Brain microvascular endothelial cell (primary cell): ENCODE data around the gene LAMB4.

Experiments used
- DNase-seq: peaks from one replicate; pipeline ENCODE4 v3.0.0-alpha.2; 2020
- H3K27ac ChIP-seq: fragments of 250-450 bp; sonication (Bioruptor Pico); 2 replicates; pipeline ENCODE4 v1.5.1; 2020; ENCODE audit warnings: mild to moderate bottlenecking, moderate library complexity
- H3K27me3 ChIP-seq: fragments of 250-450 bp; sonication (Bioruptor Pico); replicated peaks from 2 replicates; pipeline ENCODE4 v1.5.1; 2020; ENCODE audit warnings: mild to moderate bottlenecking
- H3K36me3 ChIP-seq: fragments of 250-450 bp; sonication (Bioruptor Pico); replicated peaks from 2 replicates; pipeline ENCODE4 v1.5.1; 2020; ENCODE audit warnings: mild to moderate bottlenecking
- H3K4me3 ChIP-seq: 2 replicates; pipeline ENCODE4 v1.5.1; 2011; ENCODE audit warnings: low read depth, mild to moderate bottlenecking, control low read depth, low read length, moderate library complexity
- CTCF ChIP-seq: IDR thresholded peaks from 2 replicates; pipeline ENCODE4 v1.5.1; 2011; ENCODE audit warnings: low read depth, mild to moderate bottlenecking, moderate library complexity, low read length, control low read depth, inconsistent platforms; ENCODE audit errors: missing control alignments
- in situ Hi-C: cut with HindIII; loops from 2 replicates; pipeline ENCODE4 v1.10.0; 2017; ENCODE audit warnings: low sequenced_read_pairs, low pct_ligation_motif_present

LAMB4 gene

GRCh38 chr7:108003599-108003935, 126.6 kb downstream of the LAMB4 start:
- H3K36me3 ChIP-seq: peaks cover 23% of the 10 kb centered on the region
- no peak for DNase-seq
- no peaks in the 10 kb centered on the region for H3K27me3 ChIP-seq
- TF ChIP-seq CTCF: no peak
- in situ Hi-C loops: loop anchor here (25.0 kb wide), 1 partner anchor 134 kb away; the partner anchor contains the start of gene LAMB4
- peak overlapping the region; percentile 72 for H3K27ac ChIP-seq
- peak overlapping the region; percentile 89 for H3K4me3 ChIP-seq

- Histone ChIP-seq H3K4me3 (peak within 1 kb of the TSS; percentile 89), H3K27ac (peak within 1 kb of the TSS; percentile 72), H3K27me3 (no peaks in the 10 kb centered on the region), H3K36me3 (peaks cover 26% of the 10 kb centered on the region)
- TF ChIP-seq CTCF: no peak
- in situ Hi-C loops: loop anchor here (25.0 kb wide), 1 partner anchor 134 kb away; the partner anchor contains the start of gene LAMB4
- peak; percentile 83 for DNase-seq
These were observed 127.2 kb downstream of the LAMB4 start, which contains the start of gene LAMB1 for GRCh38 chr7:108002726-108003598. TSS of gene LAMB1 (minus strand) at chr7:108003161. CDS start at chr7:108002885, 276 bp downstream.

- peaks cover 35% of the 10 kb centered on the region for H3K36me3 ChIP-seq
- peak overlapping the region; percentile 89 for H3K4me3 ChIP-seq
- peak overlapping the region; percentile 72 for H3K27ac ChIP-seq
- TF ChIP-seq CTCF: no peak
- H3K27me3 ChIP-seq: no peaks in the 10 kb centered on the region
- no peak for DNase-seq
- in situ Hi-C loops: loop anchor here (25.0 kb wide), 1 partner anchor 135 kb away; the partner anchor contains the start of gene LAMB4
These were observed 128.1 kb downstream of the LAMB4 start for GRCh38 chr7:108001764-108002725.

- H3K36me3 ChIP-seq: peaks cover 43% of the 10 kb centered on the region
- DNase-seq: no peak
- in situ Hi-C loops: loop anchor here (25.0 kb wide), 1 partner anchor 136 kb away; the partner anchor contains the start of gene LAMB4
- peak overlapping the region; percentile 72 for H3K27ac ChIP-seq
- H3K27me3 ChIP-seq: no peaks in the 10 kb centered on the region
- TF ChIP-seq CTCF: peak; percentile 50
- peak overlapping the region; percentile 89 for H3K4me3 ChIP-seq
These were observed 129.0 kb downstream of the LAMB4 start for GRCh38 chr7:108000875-108001763.
